GM18858 (cell line): ENCODE measurements around the gene AMPH.
"Not testable (repeated sequence)": the region's sequence is repeated elsewhere in the genome, so short reads cannot be mapped to it uniquely, and the experiment has no call there.

Experiments
- ATAC-seq: cut with Tn5 transposase; IDR thresholded peaks from one replicate; pipeline ENCODE4 v1.9.1; 2021; ENCODE audit not compliant: unreplicated experiment

Gene AMPH

GRCh38 chr7:38628630-38629385, 2.4 kb downstream of the AMPH start:
- ATAC-seq, result no peak

DNA sequence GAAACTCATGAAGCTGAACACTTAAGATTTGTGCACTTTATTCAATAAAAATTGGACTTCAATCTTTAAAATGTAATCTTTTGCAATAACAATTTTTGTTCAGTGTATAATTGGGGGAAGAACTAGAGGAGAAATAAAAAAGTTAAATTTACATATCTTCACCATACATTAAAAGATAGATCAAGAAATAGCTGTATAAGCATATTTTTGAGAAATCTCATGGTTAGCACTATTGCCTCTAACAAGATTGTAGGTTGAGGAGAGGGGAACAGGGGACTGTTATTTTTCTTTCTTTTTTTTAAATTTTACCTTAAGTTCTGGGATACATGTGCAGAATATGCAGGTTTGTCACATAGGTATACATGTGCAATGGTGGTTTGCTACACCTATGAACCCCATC, 5.3 kb downstream of the AMPH start:
- no peak for ATAC-seq

GRCh38 chr7:38615665-38616064, 15.5 kb downstream of the AMPH start:
- no peak for ATAC-seq

- no peak for ATAC-seq
Observed at GRCh38 chr7:38607466-38607865, 23.7 kb downstream of the AMPH start.

- no peak for ATAC-seq
Observed at GRCh38 chr7:38600741-38601140, 30.4 kb downstream of the AMPH start.

- ATAC-seq, result no peak
Observed at GRCh38 chr7:38594949-38595348, 36.2 kb downstream of the AMPH start.

DNA sequence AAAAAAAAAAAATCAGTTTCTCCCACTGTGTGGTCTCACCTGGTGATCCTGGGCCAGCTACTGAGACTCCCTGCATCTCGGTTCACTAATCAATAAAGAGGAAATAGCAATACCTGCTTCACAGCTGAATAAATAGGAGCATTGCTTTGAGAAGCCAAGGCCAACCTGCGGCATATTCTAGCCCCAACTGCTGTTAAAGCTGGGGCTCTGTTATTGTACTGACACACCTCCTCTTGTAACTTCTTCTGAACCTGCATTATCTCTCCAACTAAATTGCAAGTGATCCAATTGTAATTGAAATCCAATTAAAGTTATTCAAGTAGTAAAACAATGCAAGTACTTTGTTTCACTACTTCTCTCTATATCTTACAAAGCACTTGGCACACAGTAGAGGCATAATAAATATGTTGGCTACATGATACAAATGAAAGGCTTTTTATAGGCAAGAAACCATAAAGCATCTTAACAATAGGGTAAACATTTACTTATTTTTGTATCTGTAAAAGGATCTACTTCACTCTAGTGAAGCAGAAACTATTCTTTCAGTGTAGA, 38.4 kb downstream of the AMPH start:
- no peak for ATAC-seq

DNA sequence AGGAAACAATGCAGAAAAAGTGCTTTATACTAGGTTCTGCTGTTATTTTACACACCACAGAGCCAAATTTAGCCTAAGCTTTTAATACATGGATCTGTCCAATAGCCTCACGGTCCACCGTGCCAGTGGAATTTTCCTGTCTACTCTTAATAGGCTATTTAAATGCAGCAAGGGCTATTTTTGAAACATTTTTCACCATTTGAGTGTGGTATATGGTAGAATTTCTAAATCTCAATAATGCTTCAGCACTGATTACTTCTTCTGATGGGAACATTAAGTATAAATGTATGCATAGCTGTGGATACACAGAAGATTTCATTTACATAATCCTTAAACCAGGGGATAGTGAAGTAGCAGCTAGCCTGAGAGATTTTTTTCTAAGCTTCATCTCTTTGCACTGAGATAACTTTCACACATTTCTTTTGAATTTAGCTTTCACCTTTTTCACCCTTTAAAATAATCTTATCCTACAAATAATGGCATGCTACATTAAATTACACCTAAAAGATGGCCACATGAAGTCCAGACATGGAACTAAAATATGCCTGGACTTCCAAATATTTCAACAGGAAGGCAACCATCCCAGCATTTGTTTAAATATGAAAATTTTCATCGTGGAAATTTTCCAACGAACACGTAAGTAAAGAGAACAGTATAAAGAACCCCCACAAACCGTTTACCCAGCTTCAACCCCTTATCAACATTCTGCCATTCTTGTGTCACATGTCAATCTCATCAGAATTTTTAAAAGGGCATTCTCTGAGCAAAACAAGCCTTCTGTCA, 45.4 kb downstream of the AMPH start:
- no peak for ATAC-seq

DNA sequence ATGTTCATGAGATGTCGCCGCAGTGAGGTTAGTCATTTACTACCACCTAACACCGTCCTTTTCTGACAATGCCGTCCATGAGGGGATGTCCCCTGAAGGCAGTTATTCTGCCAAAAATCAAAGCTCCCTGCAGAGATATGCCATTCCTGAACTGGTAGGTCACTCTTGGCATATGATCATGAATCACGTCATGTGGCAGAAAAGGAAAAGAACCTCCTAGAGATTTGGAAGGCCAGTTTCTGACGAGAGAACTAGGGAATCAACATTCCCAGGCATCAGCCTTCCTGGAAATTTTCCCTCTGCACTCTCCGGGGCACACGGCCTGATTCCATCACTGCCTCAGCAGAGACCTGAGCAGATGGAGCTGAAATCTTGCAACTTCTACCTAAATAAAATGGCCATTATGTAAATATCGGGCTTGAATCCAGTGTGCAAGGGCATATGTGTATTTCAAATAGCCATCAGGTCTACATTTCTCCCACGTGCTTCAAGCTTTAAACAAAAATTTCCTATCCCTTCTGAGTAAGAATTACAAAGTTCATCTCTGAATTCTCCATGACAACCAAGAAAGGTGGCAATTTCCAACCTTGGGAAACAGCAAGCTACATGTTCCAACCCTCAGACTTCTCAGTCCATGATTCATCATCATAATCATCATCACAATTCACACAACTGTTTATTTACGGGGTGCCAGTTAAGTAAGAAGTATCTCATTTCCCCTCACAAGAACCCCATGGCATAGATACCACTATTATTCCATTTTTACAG, 46.5 kb downstream of the AMPH start:
- no peak for ATAC-seq

GRCh38 chr7:38580485-38580884, 50.7 kb downstream of the AMPH start:
- no peak for ATAC-seq

DNA sequence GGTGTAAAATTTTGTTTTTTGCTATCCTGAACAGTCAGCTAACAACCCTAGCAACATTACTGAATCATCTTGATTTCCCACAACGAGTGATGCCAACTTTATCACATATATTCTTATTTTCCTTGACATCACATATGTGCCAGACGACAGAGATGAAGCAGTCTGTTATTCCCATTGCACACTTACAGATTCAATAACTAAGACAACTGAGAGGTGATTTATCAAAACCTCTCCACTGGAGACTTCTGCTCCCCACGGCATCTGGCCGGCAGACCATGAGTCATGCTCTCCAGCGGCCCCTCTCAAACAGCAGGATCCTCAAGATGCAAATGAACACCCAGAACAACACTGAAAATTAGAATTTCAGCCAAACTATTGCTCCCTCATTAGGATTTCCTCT, 57.1 kb downstream of the AMPH start:
- no peak for ATAC-seq

DNA sequence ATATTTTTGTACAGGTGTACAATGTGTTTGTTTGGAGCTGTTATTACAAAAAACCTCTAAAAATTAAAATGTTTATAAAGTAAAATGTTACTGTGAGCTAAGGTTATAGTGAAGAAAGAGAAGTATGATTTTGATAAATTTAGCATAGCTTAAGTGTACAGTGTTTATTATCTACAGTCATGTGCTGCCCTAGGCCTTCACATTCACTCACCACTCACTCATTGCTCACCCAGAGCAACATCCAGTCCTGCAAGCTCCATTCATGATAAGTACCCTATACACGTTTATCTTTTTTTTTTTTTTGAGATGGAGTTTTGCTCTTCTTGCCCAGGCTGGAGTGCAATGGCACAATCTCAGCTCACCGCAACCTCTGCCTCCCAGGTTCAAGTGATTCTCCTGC, 59.6 kb downstream of the AMPH start:
- ATAC-seq, result not testable (repeated sequence)

- ATAC-seq, result no peak
Observed at GRCh38 chr7:38568497-38568896, 62.7 kb downstream of the AMPH start.

- no peak for ATAC-seq
Observed at GRCh38 chr7:38565289-38565688, 65.9 kb downstream of the AMPH start.

GRCh38 chr7:38563741-38564140, 67.4 kb downstream of the AMPH start:
- ATAC-seq, result no peak

DNA sequence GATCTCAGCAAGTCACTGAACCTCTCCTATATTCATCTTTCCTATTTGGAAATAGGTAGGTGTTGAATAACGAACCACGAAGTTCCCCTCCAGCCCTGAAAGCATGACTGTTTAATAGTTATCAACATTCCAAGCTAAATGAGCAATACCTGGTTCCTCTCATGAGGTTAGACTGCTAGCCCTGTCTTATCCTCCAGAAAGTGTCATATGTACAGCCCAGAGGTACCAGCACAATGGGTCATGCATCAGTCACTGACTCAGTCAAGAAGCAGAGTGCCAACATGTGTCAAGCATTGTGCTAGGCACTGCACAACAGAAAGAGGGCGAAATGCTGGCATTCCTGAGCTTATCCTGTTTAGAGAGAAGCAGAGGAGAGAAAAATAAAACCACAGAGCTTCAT, 70.0 kb downstream of the AMPH start:
- no peak for ATAC-seq

DNA sequence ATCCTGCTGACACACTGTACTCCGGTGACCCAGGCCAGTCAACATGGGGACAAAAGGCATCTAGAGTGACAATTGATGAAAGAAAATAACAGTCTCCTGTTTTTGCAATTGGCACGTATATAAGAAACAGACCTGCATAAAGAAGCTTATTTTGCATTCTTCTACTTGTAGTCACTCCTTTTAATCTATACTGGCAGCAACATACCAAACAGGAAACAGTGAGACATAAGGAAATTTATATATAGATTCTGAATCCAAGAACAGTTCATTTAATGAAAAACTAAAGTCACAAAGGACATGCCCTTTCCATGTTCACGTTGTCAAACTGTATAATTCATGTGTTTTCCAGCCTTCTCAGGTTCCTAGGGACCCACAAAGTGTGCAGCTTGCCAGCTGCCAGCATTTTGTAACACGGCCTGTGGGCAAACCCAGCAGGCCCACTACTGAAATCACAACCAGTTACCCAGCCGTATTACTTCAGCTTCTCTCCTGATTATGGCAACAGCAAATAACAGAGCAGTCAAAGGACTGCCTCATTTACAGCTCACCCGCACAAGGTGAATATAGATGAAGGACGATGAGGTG, 72.3 kb downstream of the AMPH start:
- ATAC-seq, result no peak

GRCh38 chr7:38554586-38554985, 76.6 kb downstream of the AMPH start:
- no peak for ATAC-seq

- ATAC-seq, result no peak
Observed at GRCh38 chr7:38550836-38551235, 80.3 kb downstream of the AMPH start.

DNA sequence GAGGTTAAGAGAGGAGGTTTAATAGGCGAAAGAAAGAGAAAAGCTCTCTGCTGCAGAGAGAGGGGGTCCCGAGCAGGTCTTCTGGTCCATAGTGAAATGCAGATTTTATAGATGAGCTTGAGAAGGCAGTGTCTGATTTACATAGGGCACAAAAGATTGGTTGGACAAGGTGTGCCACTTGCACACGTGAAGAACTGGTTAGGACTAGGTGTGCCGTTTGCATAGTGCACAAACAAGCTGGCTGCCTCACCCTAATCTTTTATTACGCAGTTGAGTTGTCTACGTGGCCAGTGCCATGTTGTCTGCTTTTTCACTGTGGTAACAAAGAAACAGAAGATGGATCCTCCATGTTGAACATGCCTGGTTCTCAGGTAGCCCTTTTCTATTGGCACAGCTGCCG, 82.6 kb downstream of the AMPH start:
- no peak for ATAC-seq

- ATAC-seq, result no peak
Observed at GRCh38 chr7:38546763-38547162, 84.4 kb downstream of the AMPH start.
